HG03521 (cell line): Measurements from ENCODE around the gene RELN.
"Not testable (repeated sequence)": the region's sequence is repeated elsewhere in the genome, so short reads cannot be mapped to it uniquely, and the experiment has no call there.

Source experiments
- ATAC-seq: cut with Tn5 transposase; IDR thresholded peaks from one replicate; pipeline ENCODE4 v1.9.1; 2021; ENCODE audit warnings: mild to moderate bottlenecking, moderate library complexity; ENCODE audit not compliant: unreplicated experiment

Gene RELN

GRCh38 chr7:103532955-103533354 lies 456.5 kb downstream of the RELN start:
- no peak for ATAC-seq

GRCh38 chr7:103528152-103528551 lies 461.3 kb downstream of the RELN start:
- ATAC-seq = no peak

GRCh38 chr7:103525937-103526336 lies 463.5 kb downstream of the RELN start:
- ATAC-seq = no peak

GRCh38 chr7:103524042-103524907 lies 465.2 kb downstream of the RELN start:
- no peak for ATAC-seq

- ATAC-seq = no peak
These were observed 467.5 kb downstream of the RELN start for GRCh38 chr7:103521937-103522336.

GRCh38 chr7:103504505-103505135 lies 484.8 kb downstream of the RELN start:
- ATAC-seq = no peak

GRCh38 chr7:103501206-103501605 lies 488.3 kb downstream of the RELN start:
- no peak for ATAC-seq

GRCh38 chr7:103499976-103500375 lies 489.5 kb downstream of the RELN start:
- no peak for ATAC-seq

- no peak for ATAC-seq
These were observed 502.0 kb downstream of the RELN start for GRCh38 chr7:103487419-103487818.

- not testable (repeated sequence) for ATAC-seq
These were observed 502.6 kb downstream of the RELN start for GRCh38 chr7:103486873-103487272.

GRCh38 chr7:103480771-103481170 lies 508.7 kb downstream of the RELN start:
- ATAC-seq = no peak

GRCh38 chr7:103474956-103475355 lies 514.5 kb downstream of the RELN start:
- no peak for ATAC-seq

- ATAC-seq = no peak
These were observed 520.1 kb downstream of the RELN start for GRCh38 chr7:103469095-103469948.

- no peak for ATAC-seq
These were observed 522.6 kb downstream of the RELN start for GRCh38 chr7:103466814-103467213.

GRCh38 chr7:103462358-103462757 lies 527.1 kb downstream of the RELN start:
- no peak for ATAC-seq

GRCh38 chr7:103447073-103447960 lies 542.1 kb downstream of the RELN start:
- ATAC-seq = no peak

- peak; percentile 71 for ATAC-seq
These were observed 543.4 kb downstream of the RELN start, which contains the start of gene SLC26A5 for GRCh38 chr7:103446049-103446520. Gene SLC26A5 (minus strand): TSS chr7:103446207. CDS start chr7:103421514, 24,693 bp downstream.

- peak; percentile 23 for ATAC-seq
These were observed 544.0 kb downstream of the RELN start for GRCh38 chr7:103445228-103446048.

GRCh38 chr7:103439661-103440060 lies 549.8 kb downstream of the RELN start:
- ATAC-seq = no peak
